HG03439 (cell line): Measurements from ENCODE around the gene CHIT1.
"Not testable (repeated sequence)": the region's sequence is repeated elsewhere in the genome, so short reads cannot be mapped to it uniquely, and the experiment has no call there.

Experiments
- ATAC-seq: cut with Tn5 transposase; IDR thresholded peaks from one replicate; pipeline ENCODE4 v1.9.1; 2021; ENCODE audit warnings: mild to moderate bottlenecking, moderate library complexity; ENCODE audit not compliant: unreplicated experiment

The CHIT1 gene

DNA sequence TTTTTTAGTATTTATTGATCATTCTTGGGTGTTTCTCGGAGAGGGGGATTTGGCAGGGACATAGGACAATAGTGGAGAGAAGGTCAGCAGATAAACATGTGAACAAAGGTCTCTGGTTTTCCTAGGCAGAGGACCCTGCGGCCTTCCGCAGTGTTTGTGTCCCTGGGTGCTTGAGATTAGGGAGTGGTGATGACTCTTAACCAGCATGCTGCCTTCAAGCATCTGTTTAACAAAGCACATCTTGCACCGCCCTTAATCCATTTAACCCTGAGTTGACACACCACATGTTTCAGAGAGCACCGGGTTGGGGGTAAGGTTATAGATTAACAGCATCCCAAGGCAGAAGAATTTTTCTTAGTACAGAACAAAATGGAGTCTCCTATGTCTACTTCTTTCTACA is 36.7 kb upstream of the CHIT1 start:
- ATAC-seq, result not testable (repeated sequence)

DNA sequence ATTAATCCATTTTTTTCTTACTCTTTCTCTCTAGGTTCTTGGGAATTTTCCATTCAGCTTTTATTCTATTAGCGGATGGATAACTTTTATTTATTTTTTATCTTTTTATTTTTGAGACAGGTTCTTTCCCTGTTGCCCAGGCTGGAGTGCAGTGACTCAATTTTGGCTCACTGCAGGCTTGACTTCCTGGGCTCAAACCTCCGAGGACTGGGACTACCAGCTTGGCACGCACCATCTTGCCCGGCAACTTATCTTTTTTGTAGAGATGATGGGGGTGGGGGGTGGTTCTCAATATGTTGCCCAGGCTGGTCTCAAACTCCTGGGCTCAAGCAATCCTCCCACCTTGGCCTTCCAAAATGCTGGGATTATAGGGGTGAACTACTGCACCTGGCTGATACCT is 36.1 kb upstream of the CHIT1 start:
- no peak for ATAC-seq

DNA sequence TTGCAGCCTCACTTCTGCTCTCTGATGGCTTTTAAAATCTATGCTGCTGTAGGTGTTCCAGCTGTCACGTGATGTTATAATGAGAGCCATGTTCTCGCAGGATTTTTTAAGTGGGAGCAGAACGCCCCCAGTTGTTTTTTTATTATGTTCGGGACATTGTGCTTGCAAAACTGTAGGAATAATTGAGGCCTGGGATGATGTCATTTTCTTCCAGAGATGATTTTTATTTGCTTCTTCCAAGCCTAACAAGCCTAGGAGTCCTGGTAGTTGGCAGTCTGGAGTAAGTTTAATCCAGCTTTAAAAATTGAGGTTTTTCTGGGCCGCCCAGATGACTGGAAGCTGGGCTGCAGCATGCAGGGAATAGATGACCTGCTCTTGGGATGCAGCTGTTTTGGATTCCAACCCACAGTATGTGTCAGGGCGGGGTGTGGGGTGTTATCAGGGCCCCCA is 34.6 kb upstream of the CHIT1 start:
- ATAC-seq, result no peak

DNA sequence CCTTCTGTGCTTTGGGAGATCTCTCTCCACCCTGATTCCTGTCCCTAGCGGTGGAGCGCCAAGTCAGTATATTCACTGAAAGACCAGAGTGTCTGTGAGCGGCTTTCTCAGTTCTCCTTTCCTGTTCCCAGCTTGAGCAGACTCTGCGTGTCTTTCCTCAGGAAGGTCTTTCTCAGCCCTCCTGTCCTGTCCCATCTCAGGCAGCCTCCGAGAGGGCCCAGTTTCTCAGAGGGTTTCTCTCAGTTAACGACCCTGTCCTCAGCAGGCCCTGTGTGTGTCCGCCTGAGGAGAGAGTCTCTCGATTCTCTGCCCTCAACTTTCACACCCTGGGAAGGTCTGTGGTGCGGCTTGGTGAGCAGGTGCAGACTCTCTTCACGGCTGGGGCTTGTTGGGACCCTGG is 34.0 kb upstream of the CHIT1 start:
- ATAC-seq, result no peak

GRCh38 chr1:203256636-203257035 is 27.2 kb upstream of the CHIT1 start:
- ATAC-seq, result not testable (repeated sequence)

DNA sequence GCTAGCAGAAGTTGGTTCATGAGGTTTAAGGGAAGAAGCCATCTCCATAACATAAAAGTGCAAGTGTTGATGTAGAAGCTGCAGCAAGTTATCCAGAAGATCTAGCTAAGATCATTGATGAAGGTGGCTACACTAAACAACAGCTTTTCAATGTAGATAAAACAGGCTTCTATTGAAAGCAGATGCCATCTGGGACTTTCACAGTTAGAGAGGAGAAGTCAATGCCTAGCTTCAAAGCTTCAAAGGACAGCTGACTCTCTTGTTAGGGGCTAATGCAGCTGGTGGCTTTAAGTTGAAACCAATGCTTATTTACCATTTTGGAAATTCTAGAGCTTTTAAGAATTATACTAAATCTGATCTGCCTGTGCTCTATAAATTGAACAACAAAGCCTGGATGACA is 25.3 kb upstream of the CHIT1 start:
- ATAC-seq, result not testable (repeated sequence)

DNA sequence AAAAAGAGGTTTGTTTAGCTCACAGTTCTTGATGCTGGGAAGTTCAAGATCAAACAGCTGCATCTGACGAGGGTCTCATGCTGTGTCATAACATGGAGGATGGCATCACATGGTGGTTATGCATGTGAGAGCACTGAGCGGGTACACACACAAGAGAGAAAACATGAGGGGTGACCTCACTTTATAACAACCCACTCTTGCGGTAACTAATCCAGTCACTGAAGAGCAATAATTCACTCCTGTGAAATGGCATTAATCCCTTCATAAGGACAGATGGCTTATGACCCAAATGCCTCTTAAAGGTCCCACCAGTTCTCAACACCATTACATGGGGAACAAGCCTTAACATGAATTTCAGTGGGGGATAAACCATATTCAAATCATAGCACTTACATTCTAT is 23.2 kb upstream of the CHIT1 start:
- no peak for ATAC-seq

DNA sequence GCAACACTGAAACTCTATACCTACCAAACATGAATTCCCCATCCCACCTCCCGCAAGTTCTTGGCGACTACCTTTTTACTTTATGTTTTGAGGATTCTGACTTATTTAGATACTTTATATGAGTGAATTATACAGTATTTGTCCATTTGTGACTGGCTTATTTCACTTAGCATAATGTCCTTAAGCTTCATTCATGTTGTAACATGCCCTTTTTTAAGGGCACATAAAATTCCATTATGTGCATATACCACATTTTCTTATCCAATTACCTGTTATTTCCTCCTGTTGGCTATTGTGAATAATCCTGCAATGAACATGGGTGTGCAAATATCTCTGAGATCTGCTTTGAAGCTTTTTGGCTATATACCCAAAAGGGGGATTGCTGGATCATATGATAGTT is 22.0 kb upstream of the CHIT1 start:
- ATAC-seq, result no peak

DNA sequence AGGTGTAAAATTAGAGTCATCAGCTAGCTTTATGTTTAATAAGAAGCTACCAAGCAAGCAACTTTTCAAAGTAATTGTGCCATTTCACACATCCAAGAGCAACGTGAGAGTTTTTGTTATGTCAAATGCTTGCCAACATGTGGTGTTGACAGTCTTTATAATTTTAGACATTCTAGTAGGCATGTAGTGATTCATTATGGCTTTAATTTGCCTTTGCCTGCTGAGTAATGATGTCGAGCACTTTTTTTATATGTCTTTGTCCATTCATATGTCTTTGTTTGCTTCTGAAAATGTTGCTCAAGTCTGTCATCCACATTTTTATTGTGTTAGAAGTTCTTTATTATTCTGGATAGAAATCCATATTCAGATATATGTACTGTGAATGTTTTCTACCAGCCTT is 21.4 kb upstream of the CHIT1 start:
- ATAC-seq, result no peak

- ATAC-seq, result no peak
Measured at GRCh38 chr1:203244776-203245175, 15.3 kb upstream of the CHIT1 start.

DNA sequence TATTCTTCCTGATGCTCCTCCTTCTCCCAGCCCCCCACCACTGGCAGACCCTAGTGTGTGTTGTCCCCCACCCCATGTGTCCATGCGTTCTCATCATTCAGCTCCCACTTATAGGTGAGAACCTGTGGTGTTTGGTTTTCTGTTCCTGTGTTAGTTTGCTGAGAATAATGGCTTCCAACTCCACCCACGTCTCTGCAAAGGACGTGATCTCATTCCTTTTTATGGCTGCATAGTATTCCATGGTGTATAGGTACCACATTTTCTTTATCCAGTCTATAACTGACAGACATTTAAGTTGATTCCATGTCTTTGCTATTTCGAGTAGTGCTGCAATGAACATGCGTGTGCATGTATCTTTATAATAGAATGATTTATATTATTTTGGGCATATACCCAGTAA is 12.2 kb upstream of the CHIT1 start:
- not testable (repeated sequence) for ATAC-seq

GRCh38 chr1:203239526-203240305 is 10.2 kb upstream of the CHIT1 start:
- no peak for ATAC-seq

DNA sequence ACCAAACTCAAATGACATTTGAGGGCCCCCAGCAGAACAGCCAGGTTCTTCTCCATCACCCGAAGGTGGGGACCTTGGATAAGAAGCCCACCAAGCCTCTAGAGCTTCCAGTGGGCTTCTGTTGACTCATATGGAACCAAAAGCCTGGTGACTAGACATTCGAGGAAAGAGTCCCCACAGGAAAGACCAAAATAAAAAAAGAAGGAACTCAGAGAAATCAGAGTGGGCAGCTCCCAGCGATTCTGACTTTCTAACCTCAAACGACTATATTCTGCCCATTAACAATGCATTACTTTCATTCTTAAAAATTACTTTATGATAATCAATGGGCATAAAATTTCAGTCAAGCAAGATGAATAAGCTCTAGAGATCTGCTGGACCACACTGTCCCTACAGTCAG is 9.6 kb upstream of the CHIT1 start:
- no peak for ATAC-seq

- no peak for ATAC-seq
Measured at GRCh38 chr1:203238535-203238934, 9.1 kb upstream of the CHIT1 start.

DNA sequence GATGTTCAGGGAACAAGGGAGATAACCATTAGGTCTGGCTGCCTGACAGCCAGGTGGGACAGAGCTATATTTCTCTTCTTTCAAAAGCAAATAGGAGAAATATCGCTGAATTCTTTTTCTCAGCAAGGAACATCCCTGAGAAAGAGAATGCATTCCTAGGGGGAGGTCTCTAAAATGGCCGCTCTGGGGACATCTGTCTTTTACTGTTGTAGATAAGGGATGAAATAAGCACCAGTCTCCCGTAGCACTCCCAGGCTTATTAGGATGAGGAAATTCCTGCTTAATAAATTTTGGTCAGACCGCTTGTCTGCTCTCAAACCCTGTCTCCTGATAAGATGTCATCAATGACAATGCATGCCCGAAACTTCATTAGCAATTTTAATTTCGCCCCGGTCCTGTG is 5.4 kb upstream of the CHIT1 start:
- not testable (repeated sequence) for ATAC-seq

GRCh38 chr1:203228670-203229069 is 803 bp downstream of the CHIT1 start:
- ATAC-seq, result no peak

- no peak for ATAC-seq
Measured at GRCh38 chr1:203227371-203228083, 1.9 kb downstream of the CHIT1 start.

GRCh38 chr1:203225071-203225470 is 4.4 kb downstream of the CHIT1 start:
- ATAC-seq, result no peak

GRCh38 chr1:203223012-203223775 is 6.3 kb downstream of the CHIT1 start:
- ATAC-seq, result no peak

- ATAC-seq, result no peak
Measured at GRCh38 chr1:203219934-203220333, 9.5 kb downstream of the CHIT1 start.

DNA sequence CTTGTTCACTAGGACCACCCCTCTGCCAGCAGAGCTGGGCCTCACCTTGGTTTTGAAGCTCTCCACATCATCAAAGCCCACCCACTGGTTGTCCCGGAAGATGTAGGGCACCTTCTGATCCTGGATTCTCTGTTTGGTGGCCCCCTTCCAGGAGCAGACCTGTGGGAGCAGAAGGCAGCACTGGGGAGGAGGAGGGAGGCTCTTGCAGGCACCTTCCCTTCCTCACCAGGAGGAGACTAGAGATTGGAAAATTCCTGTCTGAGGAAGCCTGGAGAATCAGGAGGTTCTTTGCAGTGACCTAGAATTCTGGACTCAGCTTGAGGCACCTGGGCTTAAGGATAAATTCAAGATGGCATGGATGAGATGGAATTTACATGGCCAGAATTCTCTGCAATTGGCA is 10.3 kb downstream of the CHIT1 start:
- no peak for ATAC-seq

DNA sequence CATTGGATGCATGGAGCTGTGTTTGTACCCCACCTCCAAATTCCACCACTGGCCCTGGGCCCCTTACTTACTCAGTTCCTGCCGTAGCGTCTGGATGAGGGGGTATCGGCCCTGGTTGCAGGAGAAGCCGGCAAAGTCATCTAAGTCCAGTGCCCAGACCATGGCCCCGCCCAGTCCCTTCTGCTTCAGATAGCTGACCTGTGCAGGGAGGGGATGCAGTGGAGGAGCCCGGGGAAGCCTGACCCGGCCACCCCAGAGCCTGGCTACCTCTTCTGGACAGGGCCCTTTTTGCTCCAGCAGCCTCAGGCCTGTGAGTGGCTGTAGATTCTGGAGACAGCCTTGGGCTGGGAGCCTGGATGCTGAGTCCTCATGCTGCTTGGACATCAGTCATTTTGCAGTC is 11.8 kb downstream of the CHIT1 start:
- no peak for ATAC-seq
